Stimulated activated CD4-positive, alpha-beta T cell treated with anti-CD3 and anti-CD28 coated beads, Interleukin-4, amount 100 ng/mL, for 4 hours (primary cell): ENCODE results near the gene BBX.
"Not testable (repeated sequence)": the region's sequence is repeated elsewhere in the genome, so short reads cannot be mapped to it uniquely, and the experiment has no call there.

ENCODE experiments used
- DNase-seq, 2 experiments: peaks; one replicate each; pipeline ENCODE4 v3.0.0-alpha.2; 2020

BBX gene

DNA sequence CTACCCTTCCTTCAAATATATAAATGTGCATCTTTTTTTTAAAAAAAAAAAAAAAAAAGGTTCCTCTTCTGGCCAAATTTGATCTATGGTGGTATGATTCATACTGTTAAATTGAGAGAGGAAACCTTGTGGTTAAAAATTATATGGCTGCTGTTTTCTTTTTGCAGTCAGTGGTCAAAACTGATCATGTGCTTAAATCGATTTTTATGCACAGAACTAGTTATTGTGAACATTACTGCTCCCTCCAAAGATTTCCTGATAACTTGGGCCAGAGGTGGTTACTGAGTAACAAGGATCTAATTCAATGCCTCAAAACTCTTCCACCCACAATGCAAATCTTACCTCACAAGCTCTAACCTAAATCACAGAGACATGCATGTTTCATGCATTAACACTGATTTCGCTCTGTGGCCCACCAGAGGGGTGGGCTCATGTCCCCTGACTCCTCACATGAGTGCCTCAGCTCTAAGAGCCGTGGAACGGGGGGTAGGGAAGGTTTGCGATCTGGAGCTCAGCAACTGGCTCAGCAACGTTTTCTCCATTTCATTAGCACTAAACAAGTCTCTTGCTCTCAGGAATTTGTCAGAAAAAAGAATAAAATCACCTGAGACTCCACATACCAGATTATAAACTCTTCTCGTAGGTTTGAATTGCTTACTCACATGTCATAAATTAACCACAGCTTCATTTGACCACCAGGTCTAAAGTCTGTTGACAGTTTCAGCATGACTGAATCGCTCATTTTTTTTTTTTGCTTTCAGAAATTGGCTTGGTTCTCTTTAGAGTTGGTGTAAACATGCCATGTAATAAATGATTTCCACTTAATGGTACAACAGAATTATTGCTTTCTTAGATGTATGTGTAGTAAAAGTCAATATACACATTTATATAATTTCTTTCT, 287.7 kb downstream of the BBX start:
- DNase-seq: no peak

DNA sequence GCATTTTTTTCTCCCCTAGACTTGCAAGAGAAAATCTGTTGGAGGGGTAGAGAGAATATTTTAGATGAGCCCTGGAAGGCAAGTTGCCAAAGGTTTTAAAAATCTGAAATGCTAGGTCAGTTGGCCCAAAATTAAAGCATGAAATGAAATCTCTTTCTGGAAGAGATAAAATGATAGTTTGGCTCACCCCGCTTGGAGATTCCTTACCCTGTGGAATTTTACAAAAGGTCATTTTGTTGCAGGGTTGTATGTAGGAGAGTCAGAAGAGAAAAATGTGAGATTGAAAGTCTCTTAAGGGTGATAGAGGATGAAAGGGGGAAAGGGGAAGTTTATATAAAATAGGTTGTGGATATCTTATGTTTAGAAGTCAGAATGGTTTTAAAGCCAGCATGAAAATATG, 290.3 kb downstream of the BBX start:
- no peak for DNase-seq

DNA sequence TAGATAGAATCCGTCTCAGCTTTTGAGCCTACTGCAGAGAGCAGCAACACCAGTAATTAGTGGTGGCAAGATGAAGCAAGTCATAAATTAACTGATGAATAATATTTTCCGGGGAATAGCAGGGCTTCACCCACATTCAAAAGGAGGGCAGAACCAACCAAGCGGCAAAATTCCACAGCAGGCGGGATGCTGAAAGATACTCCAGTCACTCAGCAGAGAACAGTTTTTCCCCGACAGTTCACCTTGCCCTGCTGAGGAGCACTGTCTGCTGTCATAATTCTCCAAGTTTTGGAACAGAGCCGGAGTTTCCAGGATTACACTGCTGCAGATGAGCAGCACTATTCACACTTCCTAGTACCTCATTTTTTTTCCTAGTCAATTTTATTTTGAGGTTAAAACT, 293.3 kb downstream of the BBX start:
- DNase-seq: no peak

DNA sequence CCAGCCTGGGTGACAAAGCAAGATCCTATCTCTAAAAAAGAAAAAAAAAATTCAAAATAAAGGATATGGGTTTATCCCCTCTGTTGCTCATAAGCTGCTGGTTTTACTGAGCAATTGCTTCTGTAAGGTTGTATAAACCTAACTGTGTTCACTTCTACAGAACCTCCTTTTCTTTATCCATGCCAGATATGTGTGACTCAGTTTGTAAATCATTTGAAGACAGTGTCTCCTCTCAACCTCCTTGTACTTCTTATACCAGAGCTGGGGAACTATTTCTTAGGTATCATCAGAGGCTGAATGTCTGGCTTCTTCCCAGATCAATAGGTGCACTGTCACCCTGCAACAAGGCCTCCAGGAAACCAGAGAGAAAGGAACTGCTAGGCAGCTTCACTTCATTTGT, 294.3 kb downstream of the BBX start:
- DNase-seq: no peak

DNA sequence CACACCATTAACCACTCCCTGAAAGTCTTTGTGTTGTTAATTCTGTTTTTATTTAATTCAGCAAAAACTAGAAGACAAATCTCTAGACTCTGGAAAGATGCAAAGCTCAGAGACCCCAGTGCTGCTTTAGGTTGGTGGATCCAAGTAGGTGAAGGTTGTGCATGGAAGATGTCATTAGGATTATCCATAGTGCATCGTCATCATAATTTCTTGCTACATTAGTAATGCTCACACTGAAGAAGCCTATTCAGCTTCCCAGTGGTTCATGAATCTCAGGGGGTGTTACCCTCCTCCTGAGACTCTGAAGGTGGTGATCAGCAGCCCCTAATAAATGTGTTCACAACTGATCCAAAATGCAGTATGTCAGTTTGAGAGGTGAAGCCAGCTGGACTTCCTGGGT, 295.3 kb downstream of the BBX start:
- no peak for DNase-seq

DNA sequence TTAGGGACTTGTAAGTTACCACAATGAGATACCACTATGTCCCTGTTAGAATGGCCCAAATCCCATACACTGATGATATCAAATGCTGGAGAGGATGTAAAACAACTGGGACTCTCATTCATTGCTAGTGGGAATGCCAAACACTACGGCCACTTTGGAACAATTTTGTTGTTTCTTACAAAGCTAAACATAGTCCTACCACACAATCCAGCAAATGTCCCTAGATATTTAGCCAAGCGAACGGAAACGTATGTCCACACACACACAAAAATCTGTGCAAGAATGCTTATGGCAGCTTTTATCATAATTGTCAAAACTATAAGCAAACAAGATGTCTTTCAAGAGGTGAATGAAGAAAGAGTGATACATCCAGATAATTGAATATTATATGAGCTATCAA, 296.9 kb downstream of the BBX start:
- no peak for DNase-seq

DNA sequence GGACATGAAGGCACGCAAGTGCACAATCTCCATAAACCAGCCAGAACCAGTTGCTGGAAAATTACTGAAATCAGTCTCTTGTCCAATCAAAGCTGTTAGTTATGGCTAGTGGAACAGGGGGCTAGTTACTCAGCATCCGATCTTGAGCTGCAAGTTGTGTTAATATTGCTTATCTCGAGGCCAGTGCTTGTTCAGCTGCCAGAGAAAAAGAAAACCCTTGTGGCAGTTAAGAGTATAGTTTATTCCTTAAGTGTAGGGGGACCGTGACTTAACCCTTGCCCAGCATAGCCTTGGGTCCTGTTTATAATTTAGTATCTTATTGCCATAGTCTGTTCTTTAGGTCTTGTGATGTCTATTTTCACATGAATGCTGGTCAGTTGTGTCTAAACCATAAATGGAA, 299.5 kb downstream of the BBX start:
- DNase-seq: no peak

DNA sequence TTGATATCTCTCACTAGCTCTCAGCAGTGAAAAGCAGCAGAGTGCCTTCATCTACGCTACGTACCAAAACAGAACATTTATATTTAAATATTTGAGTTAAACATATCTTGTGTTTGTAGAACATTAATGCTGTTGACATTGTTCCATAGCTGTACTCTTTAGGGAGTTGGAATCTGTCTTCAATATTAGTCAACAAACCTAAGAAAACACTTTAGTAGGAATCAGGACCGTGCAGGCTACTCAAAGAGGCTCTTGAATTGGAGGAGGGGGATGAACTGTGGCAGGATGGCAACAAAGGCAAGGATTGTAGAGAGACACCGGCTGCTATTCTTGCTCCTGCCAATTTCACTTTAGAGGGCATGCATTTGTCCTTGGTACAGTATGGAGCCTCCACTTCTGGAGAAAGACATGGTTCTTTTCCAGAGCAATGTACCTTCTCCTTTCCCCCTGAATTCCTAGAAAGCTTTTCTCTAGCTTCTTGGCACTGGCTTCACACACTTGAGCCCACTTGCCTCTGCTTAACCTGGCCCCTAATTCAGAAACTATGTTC, 302.1 kb downstream of the BBX start:
- DNase-seq: no peak

DNA sequence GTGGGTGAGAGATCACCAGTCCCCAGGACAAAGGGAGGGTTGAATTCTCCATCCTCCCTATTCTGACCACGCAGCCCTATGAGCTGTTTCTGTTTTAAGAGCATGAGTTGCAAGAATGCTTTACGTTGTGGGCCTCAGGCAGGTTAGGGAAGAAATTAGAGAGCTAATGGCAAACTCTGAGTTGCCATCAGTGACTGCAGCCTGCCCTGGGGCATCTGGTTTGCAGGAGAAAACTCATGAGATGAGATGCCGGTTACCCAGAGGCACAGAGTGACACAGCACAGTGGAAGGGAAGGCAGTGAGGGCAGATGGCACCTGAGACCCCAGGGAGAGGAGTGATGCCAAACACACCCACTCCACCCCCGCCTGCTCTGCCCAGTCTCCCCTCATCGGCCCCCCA, 302.8 kb downstream of the BBX start:
- no peak for DNase-seq

DNA sequence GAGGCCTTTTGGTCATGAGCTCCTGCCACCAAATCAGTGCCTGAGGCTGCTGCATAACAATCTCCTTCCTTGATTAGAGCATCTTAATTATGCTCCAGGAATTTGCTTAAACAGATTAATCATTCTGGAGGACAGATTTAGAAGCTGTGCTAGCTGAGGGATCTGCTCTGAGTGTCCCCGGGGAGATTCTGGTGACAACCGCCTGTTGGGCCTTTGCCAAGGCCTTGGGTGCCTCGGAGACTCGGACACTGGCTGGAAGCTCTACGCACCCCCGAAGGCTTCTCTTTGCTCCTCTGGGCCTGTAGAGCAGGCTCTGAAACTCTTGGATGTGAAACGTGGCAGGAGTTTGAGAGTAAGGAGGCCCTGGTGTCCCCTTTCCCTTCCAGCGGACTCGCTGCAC, 304.0 kb downstream of the BBX start:
- DNase-seq: no peak

DNA sequence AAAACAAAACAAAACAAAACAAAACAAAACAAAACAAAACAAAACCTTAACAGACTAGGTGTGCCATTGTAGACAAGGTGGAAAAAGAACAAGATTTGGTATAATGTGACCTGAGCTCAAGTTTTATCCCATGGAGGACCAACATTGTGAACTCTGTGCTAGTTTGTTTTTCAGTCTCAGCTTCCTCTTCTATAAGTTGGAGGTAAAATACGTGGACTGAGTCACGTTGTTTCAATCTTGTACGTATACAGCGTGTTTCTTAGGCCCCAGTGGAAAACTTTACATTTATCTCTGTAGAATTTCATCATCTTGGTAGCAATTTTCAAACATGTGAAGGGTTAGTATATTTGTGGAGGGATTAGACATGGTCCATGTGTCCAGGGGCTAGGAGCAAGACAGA, 306.4 kb downstream of the BBX start:
- no peak for DNase-seq

DNA sequence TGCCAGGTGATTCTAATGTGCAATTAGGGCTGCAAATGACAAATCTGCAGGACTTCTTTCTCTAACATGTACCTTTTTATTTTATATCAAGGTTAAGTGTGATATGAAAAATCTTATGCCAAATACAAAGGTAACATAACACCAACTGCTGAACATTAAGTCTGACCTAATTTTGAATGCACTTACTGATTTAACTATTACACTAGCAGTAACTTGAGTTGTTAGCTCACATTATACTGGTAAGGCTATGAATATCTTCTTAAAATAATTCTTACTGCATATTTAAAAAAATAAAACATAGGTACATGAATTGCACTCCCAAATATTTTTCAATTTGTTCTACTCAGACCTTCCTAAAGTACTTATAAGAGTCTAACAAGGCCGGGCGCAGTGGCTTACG, 308.8 kb downstream of the BBX start:
- no peak for DNase-seq

DNA sequence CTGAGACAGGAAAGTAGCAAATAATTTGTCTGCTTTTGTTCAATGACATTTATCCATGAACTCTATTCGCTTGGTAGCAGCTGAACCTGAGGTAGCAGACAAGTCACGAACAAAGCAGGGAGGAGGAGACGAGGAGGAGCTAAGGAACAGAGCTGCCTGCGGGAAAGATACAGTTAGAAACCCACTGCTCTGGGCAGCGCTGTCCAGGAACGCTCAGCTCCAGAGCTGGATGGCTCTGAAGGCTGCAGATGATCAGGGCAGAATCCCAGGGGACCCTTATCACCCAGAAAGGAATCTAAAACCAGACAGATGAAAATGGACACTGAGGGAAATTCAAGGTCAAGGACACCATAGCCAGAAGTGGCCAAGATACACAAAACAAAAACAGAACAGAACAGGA, 310.3 kb downstream of the BBX start:
- DNase-seq: no peak

DNA sequence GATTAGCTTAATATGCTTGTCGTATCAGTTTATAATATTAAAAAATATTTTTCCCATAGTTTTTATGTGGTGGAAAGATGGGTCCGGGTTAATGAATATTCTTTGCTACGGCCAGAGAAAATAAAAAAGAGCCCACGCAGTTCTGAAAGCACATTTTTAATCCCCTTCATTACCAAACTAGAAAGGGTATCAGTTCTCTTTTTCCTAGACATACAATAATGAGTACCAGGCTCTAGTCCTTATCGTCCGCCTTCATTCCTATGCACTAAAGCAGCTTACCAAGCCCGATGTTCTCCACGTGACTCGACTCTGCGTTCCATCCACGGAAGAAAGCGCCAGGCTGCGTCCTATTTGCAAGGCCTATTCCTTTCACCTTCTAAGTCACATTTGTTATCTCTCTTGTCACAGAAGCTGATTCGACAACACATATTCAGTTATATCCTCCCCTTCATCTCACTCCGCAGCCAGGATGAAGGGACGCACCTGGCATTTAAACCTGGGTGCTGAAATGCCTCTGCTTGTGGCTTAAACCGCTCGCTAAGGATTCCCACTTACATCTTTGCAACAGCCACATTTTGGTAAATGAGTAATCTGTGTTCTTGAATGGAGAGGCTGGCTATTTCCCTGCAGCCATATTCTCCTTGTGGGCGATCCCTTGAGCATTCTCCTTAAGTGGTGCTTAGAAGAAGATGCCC, 311.1 kb downstream of the BBX start:
- no peak for DNase-seq

DNA sequence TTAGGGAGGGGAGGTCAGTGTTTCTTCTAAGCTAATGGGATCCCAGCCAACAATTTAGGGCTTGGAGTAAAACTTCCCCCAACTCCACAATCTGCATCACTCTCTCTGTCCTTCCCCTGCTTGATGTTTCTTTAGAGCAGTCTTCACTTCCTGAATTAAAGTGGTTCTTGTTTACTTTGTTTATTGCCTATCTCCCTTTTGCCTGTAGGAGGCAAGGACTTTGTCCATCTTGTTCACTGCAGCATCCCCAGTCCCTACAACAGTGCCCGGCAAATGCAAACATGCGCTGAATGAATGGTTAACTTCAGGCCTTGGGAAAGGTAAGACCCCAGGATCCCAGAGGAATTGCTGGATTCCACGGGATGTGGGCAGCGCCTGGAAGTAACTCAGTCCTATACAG, 312.2 kb downstream of the BBX start:
- not testable (repeated sequence) for DNase-seq

DNA sequence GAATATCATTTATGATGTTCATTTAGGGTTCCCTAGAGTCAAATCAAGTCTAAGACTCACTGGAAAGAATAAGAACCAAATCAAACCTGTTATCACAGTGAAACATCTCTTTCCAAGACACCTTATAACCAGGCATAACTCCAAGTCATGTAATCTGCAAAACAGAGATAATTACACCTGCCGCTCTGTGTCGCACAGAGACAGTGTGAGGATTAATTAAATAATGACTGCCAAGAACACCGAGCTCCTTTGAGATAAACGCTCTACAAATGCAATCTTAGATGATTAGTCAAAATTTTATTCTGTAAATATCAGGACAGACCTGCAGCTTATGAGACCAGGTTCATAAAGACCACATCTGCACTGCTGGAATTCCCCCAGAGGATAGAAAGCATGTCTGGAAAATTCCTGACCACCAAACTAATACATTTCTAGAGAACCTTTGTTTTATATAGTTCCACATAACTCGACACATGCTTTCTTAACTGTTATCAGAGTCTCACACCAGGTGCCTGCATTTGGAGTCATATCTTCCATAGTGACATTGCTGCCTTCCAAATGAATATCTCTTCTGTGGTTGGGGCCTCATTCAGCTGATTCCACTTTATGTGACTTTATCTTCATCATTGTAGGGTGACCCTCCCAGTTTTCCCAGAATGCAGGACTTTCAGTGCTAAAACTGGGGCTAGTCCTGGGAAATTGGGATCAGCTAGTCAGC, 315.3 kb downstream of the BBX start:
- DNase-seq: no peak

DNA sequence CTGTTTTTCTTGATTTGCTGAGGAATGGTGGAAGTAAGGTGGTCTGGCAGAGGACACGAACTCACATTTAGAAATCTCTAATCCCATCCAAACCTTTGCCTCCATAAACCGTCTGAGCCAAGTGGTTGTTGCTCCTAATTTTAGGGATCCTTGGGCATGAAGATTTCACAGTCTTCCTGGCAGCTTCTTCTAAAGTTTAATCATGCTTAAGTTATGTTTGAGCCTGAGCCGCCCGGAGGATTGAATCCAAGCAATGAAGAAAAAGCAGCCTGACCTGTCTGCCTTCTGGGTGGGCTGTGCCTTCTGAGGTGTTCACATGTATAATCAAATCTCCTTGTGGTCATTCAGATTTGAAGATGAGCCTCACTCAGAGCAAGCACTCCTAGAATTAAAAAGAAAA, 319.1 kb downstream of the BBX start:
- no peak for DNase-seq

DNA sequence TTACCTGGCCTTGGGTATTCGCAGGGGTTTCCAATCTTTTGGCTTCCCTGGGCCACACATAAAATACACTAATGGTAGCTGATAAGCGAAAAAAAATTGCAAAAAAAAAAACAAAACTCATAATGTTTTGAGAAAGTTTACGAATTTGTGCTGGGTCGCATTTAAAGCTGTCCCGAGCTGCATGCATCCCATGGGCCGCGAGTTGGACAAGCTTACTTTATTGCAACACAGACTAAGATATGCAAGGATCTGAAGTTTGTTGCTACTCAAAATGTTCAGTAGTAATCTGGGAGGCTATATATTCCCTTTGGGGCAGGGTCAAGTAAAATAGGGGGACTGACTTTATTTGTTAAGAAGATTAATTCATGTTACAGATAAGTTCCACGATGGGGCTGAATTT, 320.2 kb downstream of the BBX start:
- no peak for DNase-seq

DNA sequence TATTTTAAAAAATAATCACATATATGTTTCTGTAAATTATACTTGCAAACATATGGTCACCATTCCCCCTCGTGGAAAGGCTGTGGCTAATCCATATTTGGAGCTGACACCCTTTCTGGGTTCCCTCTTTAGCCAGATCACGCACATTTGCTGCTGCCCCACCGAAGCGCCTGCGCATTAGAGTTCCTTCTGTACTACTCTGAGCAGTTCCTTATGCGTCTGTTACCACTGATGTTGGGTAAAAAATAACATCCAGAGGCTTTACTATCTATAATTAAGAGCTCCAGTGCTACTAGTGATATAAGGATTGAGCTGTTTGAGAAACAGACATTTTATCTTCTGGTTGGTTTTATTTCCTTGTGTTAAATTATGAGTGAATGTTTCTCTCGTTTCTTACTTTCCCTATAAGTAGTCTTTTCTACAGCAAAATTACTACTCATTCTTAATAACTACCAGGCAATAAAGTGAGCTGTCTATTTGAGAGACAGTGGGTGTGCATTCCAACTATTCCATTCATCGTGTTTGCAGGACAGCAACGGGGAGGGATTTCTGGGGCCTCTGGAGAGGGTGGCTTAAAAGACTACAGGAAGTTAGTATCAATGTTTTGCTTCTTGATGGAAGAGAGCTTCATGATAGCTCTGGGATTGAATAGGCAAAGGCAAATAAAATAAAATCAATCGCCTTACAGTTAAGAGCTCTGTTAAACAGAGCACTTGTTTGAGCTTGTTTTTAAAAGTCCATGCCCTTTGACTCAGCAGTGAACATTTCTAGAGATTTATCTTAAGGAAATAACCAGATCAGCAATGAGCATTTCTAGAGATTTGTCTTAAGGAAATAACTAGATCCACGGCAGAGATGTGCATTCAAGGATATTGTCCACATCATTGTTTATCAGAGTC, 322.9 kb downstream of the BBX start:
- DNase-seq: no peak

DNA sequence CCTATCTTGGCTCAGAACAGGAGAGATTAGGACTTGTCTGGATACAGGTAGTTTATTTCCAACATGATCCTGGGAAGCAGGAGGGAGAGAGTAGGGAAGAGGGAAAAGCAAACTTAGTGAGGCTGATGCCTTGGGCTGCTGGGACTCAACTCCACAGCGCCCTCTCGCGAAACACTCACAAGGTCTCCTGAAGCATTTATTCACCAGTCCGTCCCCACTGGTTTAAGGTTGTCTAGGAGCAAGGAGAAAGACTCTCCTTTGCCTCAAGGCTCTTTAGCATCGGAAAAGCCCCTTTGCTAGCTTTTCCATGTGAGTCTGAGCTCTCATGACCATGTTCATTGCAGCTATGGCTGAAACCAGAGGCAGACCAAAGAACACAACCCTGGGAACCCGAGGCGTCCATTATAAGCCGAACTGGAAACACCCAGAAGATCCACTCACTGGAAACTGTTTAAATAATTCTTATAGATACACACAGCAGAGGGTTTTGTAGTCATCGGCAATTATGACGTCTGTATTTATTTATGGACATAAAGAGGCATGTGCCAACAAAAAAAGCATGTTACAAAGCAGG, 323.6 kb downstream of the BBX start:
- DNase-seq: peak in 1 of 2 experiments; percentile 26

DNA sequence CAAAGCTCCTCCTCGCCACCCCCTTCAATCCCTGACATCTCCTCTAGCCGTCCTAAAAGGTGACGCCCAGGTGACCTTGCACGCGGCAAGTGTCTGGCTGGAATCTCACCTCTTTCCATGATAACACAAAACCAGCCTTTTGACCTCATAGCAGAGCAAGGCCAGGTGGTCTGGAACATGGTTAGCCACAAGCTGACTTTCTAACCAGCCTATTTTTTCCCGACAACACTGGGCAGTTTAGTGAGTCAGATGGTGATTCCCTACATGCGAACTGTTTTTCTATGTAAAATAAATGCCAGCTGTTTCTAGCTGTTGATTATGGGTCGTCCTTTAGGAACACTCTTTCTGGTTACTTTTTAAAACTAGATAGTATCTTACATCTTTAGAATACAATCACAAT, 325.0 kb downstream of the BBX start:
- no peak for DNase-seq

DNA sequence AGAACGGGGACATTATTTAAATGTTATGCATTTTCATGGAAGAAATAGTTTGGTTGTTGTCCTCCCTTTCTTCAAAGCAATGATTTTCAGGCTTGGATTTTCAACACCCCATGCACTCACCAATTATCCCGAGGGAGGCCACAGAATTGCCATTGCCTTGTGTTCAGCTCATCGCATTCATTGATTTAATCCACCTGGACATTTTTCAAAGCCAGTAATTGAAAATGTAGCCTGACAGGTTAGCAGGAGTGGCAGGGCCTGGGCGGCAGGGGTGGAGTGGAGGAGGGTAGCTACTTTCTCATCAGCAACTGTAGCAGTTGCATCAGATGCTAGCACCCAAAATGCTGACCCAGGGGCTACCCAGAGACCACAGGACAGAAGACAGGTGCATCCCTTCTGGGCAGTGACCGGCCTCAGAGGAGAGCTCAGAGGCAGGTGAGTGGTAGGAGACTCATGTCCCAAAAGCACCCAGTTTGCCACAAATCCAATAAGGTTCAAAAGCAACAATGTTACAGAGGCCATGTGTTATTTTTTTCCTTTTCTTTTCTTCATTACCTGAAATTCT, 325.7 kb downstream of the BBX start:
- DNase-seq: no peak
